Activated gamma-delta T cell treated with anti-CD3 and anti-CD28 coated beads, Interleukin-2, amount 50 U/mL, for 16 hours (primary cell): Measurements from ENCODE around the gene KIAA0040.

Experiments
- DNase-seq: peaks from one replicate; pipeline ENCODE4 v3.0.0-alpha.2; 2020; ENCODE audit warnings: low read depth

KIAA0040 gene

GRCh38 chr1:175192630-175193526 is at the start of gene KIAA0040:
Gene KIAA0040 (minus strand): TSS chr1:175192776. CDS start chr1:175161013, 31,763 bp downstream.
- peak; percentile 33 for DNase-seq

GRCh38 chr1:175237389-175237788 is 44.8 kb upstream of the KIAA0040 start:
- no peak for DNase-seq

GRCh38 chr1:175234639-175235038 is 42.1 kb upstream of the KIAA0040 start:
- no peak for DNase-seq

GRCh38 chr1:175232335-175232734 is 39.8 kb upstream of the KIAA0040 start:
- no peak for DNase-seq

GRCh38 chr1:175225805-175226129 is 33.2 kb upstream of the KIAA0040 start:
- no peak for DNase-seq

GRCh38 chr1:175222296-175222938 is 29.8 kb upstream of the KIAA0040 start:
- DNase-seq: no peak

GRCh38 chr1:175221557-175222175 is 29.1 kb upstream of the KIAA0040 start:
- no peak for DNase-seq

GRCh38 chr1:175220853-175221556 is 28.4 kb upstream of the KIAA0040 start:
- no peak for DNase-seq

- no peak for DNase-seq
Measured at GRCh38 chr1:175219774-175220173, 27.2 kb upstream of the KIAA0040 start.

GRCh38 chr1:175218786-175219434 is 26.3 kb upstream of the KIAA0040 start:
- DNase-seq: no peak

- no peak for DNase-seq
Measured at GRCh38 chr1:175217721-175218531, 25.4 kb upstream of the KIAA0040 start.

- DNase-seq: no peak
Measured at GRCh38 chr1:175216444-175216843, 23.9 kb upstream of the KIAA0040 start.

GRCh38 chr1:175211656-175212055 is 19.1 kb upstream of the KIAA0040 start:
- DNase-seq: no peak

- no peak for DNase-seq
Measured at GRCh38 chr1:175210744-175211143, 18.2 kb upstream of the KIAA0040 start.

GRCh38 chr1:175209493-175209921 is 16.9 kb upstream of the KIAA0040 start:
- no peak for DNase-seq

- peak; percentile 36 for DNase-seq
Measured at GRCh38 chr1:175208773-175209492, 16.4 kb upstream of the KIAA0040 start.

GRCh38 chr1:175207971-175208370 is 15.4 kb upstream of the KIAA0040 start:
- DNase-seq: no peak

- DNase-seq: no peak
Measured at GRCh38 chr1:175206687-175207086, 14.1 kb upstream of the KIAA0040 start.

GRCh38 chr1:175204330-175204729 is 11.8 kb upstream of the KIAA0040 start:
- DNase-seq: no peak

GRCh38 chr1:175203570-175204068 is 11.0 kb upstream of the KIAA0040 start:
- DNase-seq: no peak
